IMR-90 (cell line): ENCODE results near the gene CYFIP1. TPM values are rescaled to one million over a fixed set of nuclear protein-coding genes. Genes with fewer than 3 reads are reported as not detected.

Experiments
- ATAC-seq: fragments of 200-7000 bp; cut with Tn5 transposase; 2 replicates; pipeline ENCODE4 v1.9.1; 2020; ENCODE audit warnings: low read depth, mild to moderate bottlenecking, moderate library complexity
- BruUV-seq: library from RNA; stranded (reverse); fragments of 400-500 nt; replicated peaks from 2 replicates; lab custom pipeline; 2021; lab: Mats Ljungman, UMichigan
- CTCF ChIA-PET: fragments of 300-600 bp; formaldehyde crosslinking; extraction: SDS; loops from one replicate; lab custom pipeline; 2021; ENCODE audit warnings: antibody characterized with exemption; lab: Yijun Ruan, JAX
- POLR2A ChIA-PET: fragments of 300-600 bp; sonication (Branson Sonifier 250); formaldehyde crosslinking; loops from one replicate; lab custom pipeline; 2022; ENCODE audit warnings: antibody characterized with exemption; ENCODE audit not compliant: unreplicated experiment; lab: Charles Lee
- DNase-seq: peaks from one replicate; pipeline ENCODE4 v3.0.0; 2013
- H2AFZ ChIP-seq: replicated peaks from 2 replicates; pipeline ENCODE3; 2013; ENCODE audit warnings: low read length, mild to moderate bottlenecking; ENCODE audit not compliant: poor library complexity
- H2AK5ac ChIP-seq: 2 replicates; pipeline ENCODE4 v1.6.1; 2013; ENCODE audit warnings: low read depth, low read length, inconsistent platforms
- H2AK9ac ChIP-seq: replicated peaks from 2 replicates; pipeline ENCODE3; 2013; ENCODE audit warnings: mild to moderate bottlenecking, low read depth, low read length, moderate library complexity; ENCODE audit not compliant: poor library complexity
- H2BK120ac ChIP-seq: 2 replicates; pipeline ENCODE4 v1.6.1; 2013; ENCODE audit warnings: low read depth, low read length, inconsistent platforms
- H2BK15ac ChIP-seq: 3 replicates; pipeline ENCODE4 v1.6.1; 2013; ENCODE audit warnings: low read depth, low read length, inconsistent platforms
- H2BK20ac ChIP-seq: 2 replicates; pipeline ENCODE4 v1.6.1; 2013; ENCODE audit warnings: low read depth, mild to moderate bottlenecking, inconsistent platforms, low read length, moderate library complexity
- H2BK5ac ChIP-seq: 2 replicates; pipeline ENCODE4 v1.6.1; 2013; ENCODE audit warnings: mild to moderate bottlenecking, low read depth, low read length, inconsistent platforms; ENCODE audit not compliant: poor library complexity, severe bottlenecking
- H3K14ac ChIP-seq: replicated peaks from 2 replicates; pipeline ENCODE4 v1.6.1; 2013; ENCODE audit warnings: low read depth, low read length, inconsistent platforms
- H3K18ac ChIP-seq: 2 replicates; pipeline ENCODE4 v1.6.1; 2013; ENCODE audit warnings: low read depth, low read length, control low read depth
- H3K23ac ChIP-seq: 2 replicates; pipeline ENCODE4 v1.6.1; 2013; ENCODE audit warnings: low read depth, low read length, inconsistent platforms
- H3K27ac ChIP-seq: 2 replicates; pipeline ENCODE4 v1.5.1; 2013; ENCODE audit warnings: mild to moderate bottlenecking, control low read depth, low read length; ENCODE audit not compliant: insufficient read depth
- H3K27me3 ChIP-seq: 2 replicates; pipeline ENCODE4 v1.6.1; 2013; ENCODE audit warnings: low read length; ENCODE audit not compliant: control insufficient read depth, insufficient read depth
- H3K36me3 ChIP-seq: 2 replicates; pipeline ENCODE4 v1.6.1; 2013; ENCODE audit warnings: low read length, mixed read lengths; ENCODE audit not compliant: control insufficient read depth, insufficient read depth
- H3K4ac ChIP-seq: 2 replicates; pipeline ENCODE4 v1.6.1; 2013; ENCODE audit warnings: low read depth, low read length, inconsistent platforms
- H3K4me1 ChIP-seq: 2 replicates; pipeline ENCODE4 v1.6.1; 2013; ENCODE audit warnings: low read length, mixed read lengths; ENCODE audit not compliant: control insufficient read depth, insufficient read depth
- H3K4me2 ChIP-seq: 2 replicates; pipeline ENCODE4 v1.6.1; 2013; ENCODE audit warnings: low read depth, mild to moderate bottlenecking, control low read depth, low read length, moderate library complexity
- H3K4me3 ChIP-seq: 2 replicates; pipeline ENCODE4 v1.5.1; 2013; ENCODE audit warnings: low read depth, mild to moderate bottlenecking, control low read depth, low read length, moderate library complexity; ENCODE audit not compliant: insufficient read depth
- H3K56ac ChIP-seq: 2 replicates; pipeline ENCODE4 v1.6.1; 2013; ENCODE audit warnings: low read length, inconsistent platforms; ENCODE audit not compliant: insufficient read depth; ENCODE audit errors: extremely low read depth
- H3K79me1 ChIP-seq, 2 experiments: 2 replicates each; pipeline ENCODE4 v1.6.1; 2013; ENCODE audit warnings: low read length in 2 of 2, inconsistent platforms in 1 of 2, low read depth in 1 of 2
- H3K9ac ChIP-seq: 2 replicates; pipeline ENCODE4 v1.6.1; 2013; ENCODE audit warnings: low read depth, low read length, control low read depth
- H3K9me1 ChIP-seq: 2 replicates; pipeline ENCODE4 v1.6.1; 2013; ENCODE audit warnings: low read length, inconsistent platforms; ENCODE audit not compliant: insufficient read depth
- H3K9me3 ChIP-seq: 2 replicates; pipeline ENCODE4 v1.6.1; 2013; ENCODE audit warnings: low read length; ENCODE audit not compliant: control insufficient read depth, insufficient read depth
- H4K20me1 ChIP-seq: 2 replicates; pipeline ENCODE4 v1.6.1; 2013; ENCODE audit warnings: low read length, inconsistent platforms; ENCODE audit not compliant: insufficient read depth
- H4K5ac ChIP-seq: 2 replicates; pipeline ENCODE4 v1.6.1; 2013; ENCODE audit warnings: mild to moderate bottlenecking, low read depth, low read length, control low read depth
- H4K8ac ChIP-seq, 2 experiments: 2 replicates each; pipeline ENCODE4 v1.6.1; 2013; ENCODE audit warnings: low read depth in 2 of 2, low read length in 2 of 2, control low read depth in 1 of 2, inconsistent platforms in 1 of 2
- H4K91ac ChIP-seq: 2 replicates; pipeline ENCODE4 v1.6.1; 2013; ENCODE audit warnings: low read depth, low read length, inconsistent platforms; ENCODE audit not compliant: insufficient read depth
- CHD1 ChIP-seq: IDR thresholded peaks from 2 replicates; pipeline ENCODE4 v1.6.1; 2012; ENCODE audit warnings: low read depth, low read length, improper control_type of control experiment
- FOS ChIP-seq: fragments of 150-350 bp; IDR thresholded peaks from 2 replicates; pipeline ENCODE4 v1.6.1; 2016; ENCODE audit warnings: low read depth, low read length
- MAFK ChIP-seq: IDR thresholded peaks from 2 replicates; pipeline ENCODE4 v1.6.1; 2012; ENCODE audit warnings: low read depth, low read length, improper control_type of control experiment
- MAZ ChIP-seq: IDR thresholded peaks from 2 replicates; pipeline ENCODE4 v1.6.1; 2012; ENCODE audit warnings: low read depth, mild to moderate bottlenecking, low read length, improper control_type of control experiment, moderate library complexity, borderline replicate concordance
- MXI1 ChIP-seq: IDR thresholded peaks from 2 replicates; pipeline ENCODE4 v1.6.1; 2012; ENCODE audit warnings: low read depth, mild to moderate bottlenecking, low read length, moderate library complexity, borderline replicate concordance
- NFE2L2 ChIP-seq: fragments of 150-350 bp; IDR thresholded peaks from 2 replicates; pipeline ENCODE4 v1.6.1; 2016; ENCODE audit warnings: low read depth, mild to moderate bottlenecking, low read length
- RAD21 ChIP-seq: IDR thresholded peaks from 2 replicates; pipeline ENCODE4 v1.6.1; 2012; ENCODE audit warnings: low read length, improper control_type of control experiment
- RFX5 ChIP-seq: IDR thresholded peaks from 2 replicates; pipeline ENCODE4 v1.8.0; 2012; ENCODE audit warnings: low read depth, mild to moderate bottlenecking, low read length, moderate library complexity
- SMC3 ChIP-seq: fragments of 150-350 bp; IDR thresholded peaks from 2 replicates; pipeline ENCODE4 v1.6.1; 2016; ENCODE audit warnings: low read depth, mild to moderate bottlenecking, antibody characterized with exemption, low read length, moderate library complexity
- WGBS, 2 experiments: methylation state at CpG; one replicate each; pipeline versions ENCODE4 v1.1.5 to v1.1.7; 2013; ENCODE audit warnings: missing lambda C conversion rate in 2 of 2; ENCODE audit not compliant: insufficient read length in 1 of 2; ENCODE audit errors: extremely low coverage in 2 of 2; 5-methylcytosine and 5-hydroxymethylcytosine counted together
- dilution Hi-C: fragments of 300-500 bp; cut with HindIII; formaldehyde crosslinking; loops from one replicate; pipeline ENCODE4 v1.14.3; 2018; ENCODE audit warnings: low sequenced_read_pairs; ENCODE audit not compliant: unreplicated experiment
- in situ Hi-C: fragments of 300-500 bp; cut with MboI; formaldehyde crosslinking; loops from 3 replicates; pipeline ENCODE4 v1.14.3; 2019; ENCODE audit warnings: low sequenced_read_pairs, inconsistent platforms, mixed read lengths
- intact Hi-C: fragments of 100-400 bp; cut with micrococcal nuclease; formaldehyde crosslinking; loops from 2 replicates; pipeline ENCODE4 v1.10.0; 2022
- polyA plus RNA-seq, 3 experiments: library from polyadenylated mRNA; depleted of rRNA; stranded (reverse); fragments of >200 nt; gene quantifications; 2 replicates each; pipeline ENCODE4 v1.2.3, GENCODE V29; 2012; ENCODE audit warnings: low replicate concordance in 1 of 3
- total RNA-seq: library from RNA; depleted of rRNA; stranded (reverse); fragments of >200 nt; gene quantifications from 2 replicates; pipeline ENCODE4 v1.2.3, GENCODE V29; 2012

CYFIP1 gene
- total and polyA plus RNA-seq, 2 of the 4 experiments (the other 2 are of a cell fraction), result 58.4 to 163 TPM

GRCh38 chr15:23003736-23004135, 23.6 kb upstream of the CYFIP1 start:
- Histone ChIP-seq H3K9me3 (no peaks in the 10 kb centered on the region), H4K20me1 (no peaks in the 10 kb centered on the region), H3K36me3 (peaks cover 40% of the 10 kb centered on the region), H3K27me3 (no peaks in the 10 kb centered on the region), H2BK5ac (no peak overlapping the region), H2AK9ac (no peak overlapping the region), H2AK5ac (no peak overlapping the region), H3K18ac (no peak overlapping the region), H3K4me2 (no peak overlapping the region), H3K23ac (no peak overlapping the region), H3K4me1 (no peaks in the 10 kb centered on the region), H3K14ac (no peak overlapping the region), H3K56ac (no peak overlapping the region), H3K27ac (no peak overlapping the region), H2BK20ac (no peak overlapping the region), H2AFZ (no peak overlapping the region), H3K4me3 (no peak overlapping the region), H3K9ac (no peak overlapping the region), H3K9me1 (no peaks in the 10 kb centered on the region), H4K8ac (no peak overlapping the region), H2BK15ac (no peak overlapping the region), H4K91ac (no peak overlapping the region), H2BK120ac (no peak overlapping the region), H3K4ac (no peak overlapping the region), H3K79me1 (no peaks in the 10 kb centered on the region), H4K5ac (no peak overlapping the region)
- in situ Hi-C loops (no loop called here), intact Hi-C loops (no loop called here), dilution Hi-C loops (no loop called here)
- TF ChIP-seq RAD21, result no peak
- no peak for TF ChIP-seq CHD1
- no peak for TF ChIP-seq FOS
- TF ChIP-seq NFE2L2, result no peak
- TF ChIP-seq RFX5, result no peak
- TF ChIP-seq MAFK, result no peak
- TF ChIP-seq MXI1, result no peak
- TF ChIP-seq MAZ, result no peak
- no peak for TF ChIP-seq SMC3
- BruUV-seq, result no TSS peak
- WGBS, 2 experiments, result 100% methylated on average over 1 of the region's 5 CpGs; no CpG with 5 or more reads in 1 of the 2 experiments
- ATAC-seq, result no peak
- DNase-seq, result no peak
- ChIA-PET CTCF (no interaction called here), POLR2A (no interaction called here)
